ENCODE data around the gene WDR48. TPM values are rescaled to one million over a fixed set of nuclear protein-coding genes. Genes with fewer than 3 reads are reported as not detected.

The WDR48 gene
- total RNA-seq, 1 experiment from 2014 or later, result 19.3 TPM

DNA sequence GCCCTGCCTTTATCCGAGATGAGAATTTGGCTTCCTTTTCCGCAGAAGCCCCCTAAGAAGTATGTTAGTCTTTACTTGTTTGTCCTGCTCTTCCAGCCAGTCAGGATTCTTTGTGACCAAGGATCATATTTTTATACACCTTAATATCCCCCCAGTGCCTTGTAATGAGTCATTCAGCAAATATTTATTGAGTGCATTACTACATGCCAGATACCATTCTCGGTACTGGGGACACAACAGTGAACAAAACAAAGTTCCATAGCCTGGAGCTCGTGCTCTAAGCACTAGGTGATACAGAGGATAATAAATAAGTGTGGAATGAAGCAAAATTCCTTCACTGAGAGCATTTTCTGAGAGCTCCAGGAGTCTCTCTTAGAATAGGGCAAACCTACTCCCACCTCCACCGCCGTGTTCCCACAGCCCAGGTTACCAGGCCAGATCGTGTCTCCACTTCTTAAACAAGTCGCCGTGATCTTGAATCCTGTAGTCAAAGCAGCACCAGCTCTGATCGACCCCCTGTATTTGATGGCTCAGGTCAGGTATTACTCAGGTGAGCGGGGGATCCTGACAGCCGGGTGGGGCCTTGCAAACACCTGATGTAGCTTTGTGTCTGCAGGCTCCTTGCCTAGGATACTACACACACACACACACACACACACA is 74.2 kb downstream of the WDR48 start:
- no TSS peak for BruUV-seq (replicated peaks)
- DNase-seq (ENCODE audit: low spot score), result no peak
- intact Hi-C loops (cut with micrococcal nuclease; ENCODE audit: unreplicated experiment), result loop anchor here (2.0 kb wide), 1 partner anchor 163 kb away; no protein-coding TSS in a partner anchor
- no peak overlapping the region for H3K27ac ChIP-seq (ENCODE audit: low read depth, low read length, poor library complexity, severe bottlenecking)
- H3K27me3 ChIP-seq (replicated peaks; ENCODE audit: insufficient read depth, low read depth, low read length, poor library complexity), result no peaks in the 10 kb centered on the region
- H3K4me1 ChIP-seq (ENCODE audit: insufficient read depth, low read length, poor library complexity, severe bottlenecking), result no peaks in the 10 kb centered on the region
- H3K9me3 ChIP-seq (ENCODE audit: low read depth, low read length, poor library complexity, severe bottlenecking), result no peaks in the 10 kb centered on the region
- TF ChIP-seq, protein P1, sequence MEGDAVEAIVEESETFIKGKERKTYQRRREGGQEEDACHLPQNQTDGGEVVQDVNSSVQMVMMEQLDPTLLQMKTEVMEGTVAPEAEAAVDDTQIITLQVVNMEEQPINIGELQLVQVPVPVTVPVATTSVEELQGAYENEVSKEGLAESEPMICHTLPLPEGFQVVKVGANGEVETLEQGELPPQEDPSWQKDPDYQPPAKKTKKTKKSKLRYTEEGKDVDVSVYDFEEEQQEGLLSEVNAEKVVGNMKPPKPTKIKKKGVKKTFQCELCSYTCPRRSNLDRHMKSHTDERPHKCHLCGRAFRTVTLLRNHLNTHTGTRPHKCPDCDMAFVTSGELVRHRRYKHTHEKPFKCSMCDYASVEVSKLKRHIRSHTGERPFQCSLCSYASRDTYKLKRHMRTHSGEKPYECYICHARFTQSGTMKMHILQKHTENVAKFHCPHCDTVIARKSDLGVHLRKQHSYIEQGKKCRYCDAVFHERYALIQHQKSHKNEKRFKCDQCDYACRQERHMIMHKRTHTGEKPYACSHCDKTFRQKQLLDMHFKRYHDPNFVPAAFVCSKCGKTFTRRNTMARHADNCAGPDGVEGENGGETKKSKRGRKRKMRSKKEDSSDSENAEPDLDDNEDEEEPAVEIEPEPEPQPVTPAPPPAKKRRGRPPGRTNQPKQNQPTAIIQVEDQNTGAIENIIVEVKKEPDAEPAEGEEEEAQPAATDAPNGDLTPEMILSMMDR (conservative IDR thresholded peaks at IDR 0.05; ENCODE audit: low read depth, low read length), result no peak
- TF ChIP-seq EZH2 (IDR thresholded peaks at IDR 0.05; ENCODE audit: borderline replicate concordance, low read depth, low read length, poor library complexity, severe bottlenecking), result no peak
- no peaks in the 10 kb centered on the region for H3K36me3 ChIP-seq (ENCODE audit: insufficient read depth, low read length, poor library complexity, severe bottlenecking)
- ChIA-PET POLR2A (ENCODE audit: low non-redundant PET) (no interaction called here), CTCF (interaction anchor here (0.6 to 2.8 kb wide), 4 partner anchors 24 to 166 kb away, joined by 3 to 27 read pairs (median 8); no protein-coding TSS in a partner anchor)
- H3K4me3 ChIP-seq (ENCODE audit: low read depth, low read length, poor library complexity, severe bottlenecking), result no peak overlapping the region

DNA sequence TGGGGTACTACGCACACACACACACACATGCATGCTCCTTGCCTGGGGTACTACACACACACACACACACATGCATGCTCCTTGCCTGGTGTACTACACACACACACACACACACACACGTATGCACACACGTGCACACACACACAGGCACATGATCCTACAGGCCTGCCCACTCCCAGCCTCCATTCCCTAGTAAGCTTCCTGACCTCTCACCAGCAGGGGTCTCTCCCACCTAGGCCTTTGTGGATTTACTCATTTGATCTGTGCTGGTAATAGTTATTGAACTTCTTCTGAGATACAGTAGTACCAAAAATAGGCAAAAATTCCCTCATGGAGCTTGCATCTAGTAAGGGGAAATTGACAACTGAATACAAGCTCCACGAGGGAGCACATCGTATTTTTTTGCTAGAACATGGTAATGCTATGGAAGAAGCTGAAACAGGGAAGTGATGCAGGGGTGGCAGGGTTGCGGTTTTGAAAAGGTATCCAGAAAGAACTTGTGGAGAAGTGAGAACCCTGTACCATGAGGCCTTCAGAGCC is 74.8 kb downstream of the WDR48 start:
- ChIA-PET CTCF (interaction anchor here (0.6 to 2.8 kb wide), 6 partner anchors 11 to 165 kb away, joined by 3 to 27 read pairs (median 6); no protein-coding TSS in a partner anchor), POLR2A (ENCODE audit: low non-redundant PET) (no interaction called here)
- no peak overlapping the region for H3K4me3 ChIP-seq (ENCODE audit: low read depth, low read length, poor library complexity, severe bottlenecking)
- DNase-seq (ENCODE audit: low spot score), result peak; percentile 40
- H3K9me3 ChIP-seq (ENCODE audit: low read depth, low read length, poor library complexity, severe bottlenecking), result no peaks in the 10 kb centered on the region
- TF ChIP-seq, protein P1 (conservative IDR thresholded peaks at IDR 0.05; ENCODE audit: low read depth, low read length), result peak; percentile 52
- TF ChIP-seq EZH2 (IDR thresholded peaks at IDR 0.05; ENCODE audit: borderline replicate concordance, low read depth, low read length, poor library complexity, severe bottlenecking), result no peak
- no peaks in the 10 kb centered on the region for H3K27me3 ChIP-seq (replicated peaks; ENCODE audit: insufficient read depth, low read depth, low read length, poor library complexity)
- no TSS peak for BruUV-seq (replicated peaks)
- H3K27ac ChIP-seq (ENCODE audit: low read depth, low read length, poor library complexity, severe bottlenecking), result no peak overlapping the region
- intact Hi-C loops (cut with micrococcal nuclease; ENCODE audit: unreplicated experiment), result no loop called here
- no peaks in the 10 kb centered on the region for H3K4me1 ChIP-seq (ENCODE audit: insufficient read depth, low read length, poor library complexity, severe bottlenecking)
- H3K36me3 ChIP-seq (ENCODE audit: insufficient read depth, low read length, poor library complexity, severe bottlenecking), result no peaks in the 10 kb centered on the region

DNA sequence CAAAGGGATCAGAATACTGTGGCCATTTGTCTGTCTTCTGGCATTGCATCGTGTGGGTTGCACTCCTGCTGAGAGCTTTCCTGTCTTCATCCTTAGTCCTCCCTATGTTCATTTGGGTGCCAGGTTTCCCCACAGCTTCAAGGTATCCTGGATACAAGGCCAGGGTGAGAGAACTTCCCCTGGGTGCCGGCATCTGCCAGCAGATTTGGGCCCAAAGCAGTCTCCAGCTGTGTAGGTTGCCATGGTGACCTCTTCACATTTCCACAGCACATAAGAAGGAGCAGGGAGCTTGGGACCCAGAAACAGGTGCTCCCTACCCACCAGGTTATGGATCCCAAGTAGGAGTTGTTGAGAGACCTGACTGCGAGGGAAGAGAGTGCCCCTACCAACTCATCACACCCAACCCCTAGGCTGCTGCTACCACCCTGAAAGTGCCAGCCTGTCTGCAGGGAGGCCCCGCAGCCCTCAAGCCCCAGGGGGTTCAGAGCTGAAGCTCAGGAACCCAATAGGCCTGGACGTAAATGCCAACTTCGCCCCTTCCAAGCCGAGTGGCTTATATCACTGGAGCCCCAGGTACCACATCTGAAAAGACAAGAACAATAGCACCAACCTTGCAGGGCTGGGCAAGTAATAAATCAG is 75.6 kb downstream of the WDR48 start:
- POLR2A ChIA-PET (ENCODE audit: low non-redundant PET), result no interaction called here
- no peak for DNase-seq (ENCODE audit: low spot score)
- intact Hi-C loops (cut with micrococcal nuclease; ENCODE audit: unreplicated experiment), result no loop called here

More for the DNA sequence above, 75.6 kb downstream of the WDR48 start:
- Histone ChIP-seq H3K9me3 (ENCODE audit: low read depth, low read length, poor library complexity, severe bottlenecking) (no peaks in the 10 kb centered on the region), H3K4me1 (ENCODE audit: insufficient read depth, low read length, poor library complexity, severe bottlenecking) (no peaks in the 10 kb centered on the region), H3K36me3 (ENCODE audit: insufficient read depth, low read length, poor library complexity, severe bottlenecking) (no peaks in the 10 kb centered on the region), H3K4me3 (ENCODE audit: low read depth, low read length, poor library complexity, severe bottlenecking) (no peak overlapping the region), H3K27me3 (replicated peaks; ENCODE audit: insufficient read depth, low read depth, low read length, poor library complexity) (no peaks in the 10 kb centered on the region), H3K27ac (ENCODE audit: low read depth, low read length, poor library complexity, severe bottlenecking) (no peak overlapping the region)
- CTCF ChIA-PET, result interaction anchor here (0.6 to 2.8 kb wide), 3 partner anchors 11 to 165 kb away, joined by 5 to 27 read pairs (median 9); no protein-coding TSS in a partner anchor
- TF ChIP-seq, protein P1 (conservative IDR thresholded peaks at IDR 0.05; ENCODE audit: low read depth, low read length), result no peak
- TF ChIP-seq EZH2 (IDR thresholded peaks at IDR 0.05; ENCODE audit: borderline replicate concordance, low read depth, low read length, poor library complexity, severe bottlenecking), result no peak
- no TSS peak for BruUV-seq (replicated peaks)
